SK-N-SH (cell line): ENCODE data around the gene PPM1N.

Experiments
- EZH2phosphoT487 ChIP-seq: fragments of 200-600 bp; sonication (generic); IDR thresholded peaks from 2 replicates; pipeline ENCODE4 v1.6.1; 2017; ENCODE audit warnings: low read depth, mixed run types, mild to moderate bottlenecking, antibody characterized with exemption, moderate library complexity, borderline replicate concordance
- MXI1 ChIP-seq: IDR thresholded peaks from 2 replicates; pipeline ENCODE4 v1.6.1; 2012; ENCODE audit warnings: mild to moderate bottlenecking, low read depth, low read length, improper control_type of control experiment
- POLR2AphosphoS5 ChIP-seq: IDR thresholded peaks from 2 replicates; pipeline ENCODE4 v1.6.1; 2012; ENCODE audit warnings: low read depth, low read length
- TF ChIP-seq, protein P1 (sequence below): fragments of 200-600 bp; sonication (generic); IDR thresholded peaks from 2 replicates; pipeline ENCODE4 v1.6.1; 2017; ENCODE audit warnings: antibody characterized with exemption, mild to moderate bottlenecking, moderate library complexity
- TF ChIP-seq, protein P2 (sequence below): fragments of 150-350 bp; IDR thresholded peaks from 2 replicates; pipeline ENCODE4 v1.6.1; 2017; ENCODE audit warnings: antibody characterized with exemption, low read length, low read depth, borderline replicate concordance
- TF ChIP-seq, protein P3 (sequence below): IDR thresholded peaks from 2 replicates; pipeline ENCODE4 v1.4.0; 2012; ENCODE audit warnings: low read depth

DNA sequence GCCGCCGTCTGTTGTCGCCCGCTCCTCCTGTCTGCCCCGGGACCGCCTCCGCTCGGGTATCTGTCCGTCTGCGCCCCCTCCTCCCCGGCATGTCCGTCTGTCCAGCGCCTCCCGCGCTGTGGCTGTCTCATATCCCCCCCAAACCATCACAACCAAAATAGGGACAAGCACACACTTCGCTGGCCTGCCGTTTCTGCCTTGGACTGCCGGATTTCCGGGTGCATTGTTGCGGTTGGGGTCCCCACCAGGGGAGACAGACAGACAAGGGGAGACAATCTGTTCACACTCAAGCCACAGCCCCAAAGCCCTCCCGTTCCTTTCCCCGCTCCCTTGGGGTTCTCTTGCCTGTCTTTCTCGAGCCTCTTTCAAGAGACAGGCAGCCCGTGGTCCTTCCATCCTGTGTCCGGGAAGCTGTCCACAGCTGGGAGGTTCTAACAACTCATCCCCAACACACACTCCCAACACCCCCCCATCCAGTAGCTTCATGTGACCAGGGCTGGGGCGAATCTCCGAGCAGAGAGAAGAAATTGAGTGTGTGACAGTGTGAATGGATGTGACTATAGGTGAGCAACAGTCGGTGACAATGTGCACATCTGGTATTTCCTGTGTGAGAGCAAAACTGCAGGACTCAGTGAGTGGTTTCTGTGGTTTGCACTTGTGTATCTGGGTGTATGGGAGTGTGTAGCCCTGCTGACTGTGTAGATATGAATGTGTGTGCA lies 47.0 kb upstream of the PPM1N start:
- TF ChIP-seq, protein P1, sequence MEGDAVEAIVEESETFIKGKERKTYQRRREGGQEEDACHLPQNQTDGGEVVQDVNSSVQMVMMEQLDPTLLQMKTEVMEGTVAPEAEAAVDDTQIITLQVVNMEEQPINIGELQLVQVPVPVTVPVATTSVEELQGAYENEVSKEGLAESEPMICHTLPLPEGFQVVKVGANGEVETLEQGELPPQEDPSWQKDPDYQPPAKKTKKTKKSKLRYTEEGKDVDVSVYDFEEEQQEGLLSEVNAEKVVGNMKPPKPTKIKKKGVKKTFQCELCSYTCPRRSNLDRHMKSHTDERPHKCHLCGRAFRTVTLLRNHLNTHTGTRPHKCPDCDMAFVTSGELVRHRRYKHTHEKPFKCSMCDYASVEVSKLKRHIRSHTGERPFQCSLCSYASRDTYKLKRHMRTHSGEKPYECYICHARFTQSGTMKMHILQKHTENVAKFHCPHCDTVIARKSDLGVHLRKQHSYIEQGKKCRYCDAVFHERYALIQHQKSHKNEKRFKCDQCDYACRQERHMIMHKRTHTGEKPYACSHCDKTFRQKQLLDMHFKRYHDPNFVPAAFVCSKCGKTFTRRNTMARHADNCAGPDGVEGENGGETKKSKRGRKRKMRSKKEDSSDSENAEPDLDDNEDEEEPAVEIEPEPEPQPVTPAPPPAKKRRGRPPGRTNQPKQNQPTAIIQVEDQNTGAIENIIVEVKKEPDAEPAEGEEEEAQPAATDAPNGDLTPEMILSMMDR, result no peak
- TF ChIP-seq POLR2AphosphoS5, result no peak
- no peak for TF ChIP-seq EZH2phosphoT487
- TF ChIP-seq, protein P2, sequence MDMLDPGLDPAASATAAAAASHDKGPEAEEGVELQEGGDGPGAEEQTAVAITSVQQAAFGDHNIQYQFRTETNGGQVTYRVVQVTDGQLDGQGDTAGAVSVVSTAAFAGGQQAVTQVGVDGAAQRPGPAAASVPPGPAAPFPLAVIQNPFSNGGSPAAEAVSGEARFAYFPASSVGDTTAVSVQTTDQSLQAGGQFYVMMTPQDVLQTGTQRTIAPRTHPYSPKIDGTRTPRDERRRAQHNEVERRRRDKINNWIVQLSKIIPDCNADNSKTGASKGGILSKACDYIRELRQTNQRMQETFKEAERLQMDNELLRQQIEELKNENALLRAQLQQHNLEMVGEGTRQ, result no peak
- 0 out of 2 replicates have a peak, but pooled peaks have one; percentile 1 for TF ChIP-seq MXI1
- TF ChIP-seq, protein P3, sequence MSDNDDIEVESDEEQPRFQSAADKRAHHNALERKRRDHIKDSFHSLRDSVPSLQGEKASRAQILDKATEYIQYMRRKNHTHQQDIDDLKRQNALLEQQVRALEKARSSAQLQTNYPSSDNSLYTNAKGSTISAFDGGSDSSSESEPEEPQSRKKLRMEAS, result no peak
